HepG2 (cell line): ENCODE measurements around the gene LRP10. TPM values are rescaled to one million over a fixed set of nuclear protein-coding genes. Genes with fewer than 3 reads are reported as not detected.

Experiments
- AKNA ChIP-seq: sonication (generic); formaldehyde crosslinking; IDR thresholded peaks from 2 replicates; pipeline ENCODE4 v1.4.0; 2020; ENCODE audit warnings: missing genetic modification reagents, borderline replicate concordance
- HNF1B ChIP-seq: sonication (generic); formaldehyde crosslinking; IDR thresholded peaks from 2 replicates; pipeline ENCODE4 v1.5.1; 2020; ENCODE audit warnings: mild to moderate bottlenecking, moderate library complexity, missing genetic modification reagents
- KDM6A ChIP-seq: IDR thresholded peaks from 2 replicates; pipeline ENCODE4 v1.6.1; 2016; ENCODE audit warnings: low read depth
- MIER3 ChIP-seq: IDR thresholded peaks from 2 replicates; pipeline ENCODE4 v1.6.1; 2016; ENCODE audit warnings: missing compliant biosample characterization, borderline replicate concordance
- NPAS2 ChIP-seq: sonication (generic); formaldehyde crosslinking; IDR thresholded peaks from 2 replicates; pipeline ENCODE4 v1.8.0; 2022; ENCODE audit warnings: mild to moderate bottlenecking, missing genetic modification reagents, borderline replicate concordance
- RFX5 ChIP-seq: IDR thresholded peaks from 2 replicates; pipeline ENCODE4 v1.6.1; 2011; ENCODE audit warnings: low read depth, low read length, improper control_type of control experiment
- U2AF1 ChIP-seq: fragments of 200-400 bp; formaldehyde crosslinking; optimal IDR thresholded peaks from 2 replicates; pipeline ENCODE3; 2017; ENCODE audit warnings: mild to moderate bottlenecking, low read depth, low read length
- ZBTB21 ChIP-seq: sonication (generic); formaldehyde crosslinking; IDR thresholded peaks from 2 replicates; pipeline ENCODE4 v1.4.0; 2020; ENCODE audit warnings: missing genetic modification reagents
- ZMYM3 ChIP-seq: sonication (generic); formaldehyde crosslinking; IDR thresholded peaks from 2 replicates; pipeline ENCODE4 v1.5.1; 2020; ENCODE audit warnings: mild to moderate bottlenecking, missing genetic modification reagents
- ZNF143 ChIP-seq: sonication (generic); formaldehyde crosslinking; IDR thresholded peaks from 2 replicates; pipeline ENCODE4 v1.4.0; 2020; ENCODE audit warnings: missing genetic modification reagents
- ZNF24 ChIP-seq: fragments of 450-650 bp; IDR thresholded peaks from 2 replicates; pipeline ENCODE4 v1.6.1; 2017; ENCODE audit warnings: antibody characterized with exemption, mild to moderate bottlenecking
- ZNF883 ChIP-seq: sonication (generic); formaldehyde crosslinking; IDR thresholded peaks from 2 replicates; pipeline ENCODE4 v1.5.1; 2020; ENCODE audit warnings: mild to moderate bottlenecking, missing genetic modification reagents; ENCODE audit errors: not compliant biosample characterization
- polyA plus RNA-seq, 8 experiments: library from polyadenylated mRNA; depleted of rRNA in 3 of 8; stranded (reverse) in 7 of 8; unstranded in 1 of 8; fragments of >200 nt; fragmentation: Illumina TruSeq in 4 of 8; extraction: Trizol in 4 of 8; gene quantifications; 2 replicates each; pipeline versions ENCODE4 v1.2.1 to v1.2.3, GENCODE V29; 2011 to 2016; ENCODE audit warnings: low read depth in 4 of 8, missing spikeins in 1 of 8, mixed read lengths in 1 of 8; ENCODE audit not compliant: insufficient read depth in 1 of 8
- total RNA-seq, 5 experiments: library from RNA; depleted of rRNA; stranded (reverse); fragments of >200 nt; fragmentation: Illumina TruSeq; extraction: Trizol; gene quantifications; 2 replicates each; pipeline ENCODE4 v1.2.3, GENCODE V29; 2016; ENCODE audit warnings: low read depth in 1 of 5
- TF ChIP-seq, protein P1 (sequence below): sonication (generic); formaldehyde crosslinking; IDR thresholded peaks from one replicate; pipeline ENCODE4 v1.5.1; 2020; ENCODE audit warnings: mild to moderate bottlenecking, missing genetic modification reagents; ENCODE audit errors: not compliant biosample characterization

Gene LRP10
- total and polyA plus RNA-seq, 2 of the 13 experiments (the other 11 are each of a cell fraction or from before 2014, with no cell fraction given), result 16.9 to 45.2 TPM

DNA sequence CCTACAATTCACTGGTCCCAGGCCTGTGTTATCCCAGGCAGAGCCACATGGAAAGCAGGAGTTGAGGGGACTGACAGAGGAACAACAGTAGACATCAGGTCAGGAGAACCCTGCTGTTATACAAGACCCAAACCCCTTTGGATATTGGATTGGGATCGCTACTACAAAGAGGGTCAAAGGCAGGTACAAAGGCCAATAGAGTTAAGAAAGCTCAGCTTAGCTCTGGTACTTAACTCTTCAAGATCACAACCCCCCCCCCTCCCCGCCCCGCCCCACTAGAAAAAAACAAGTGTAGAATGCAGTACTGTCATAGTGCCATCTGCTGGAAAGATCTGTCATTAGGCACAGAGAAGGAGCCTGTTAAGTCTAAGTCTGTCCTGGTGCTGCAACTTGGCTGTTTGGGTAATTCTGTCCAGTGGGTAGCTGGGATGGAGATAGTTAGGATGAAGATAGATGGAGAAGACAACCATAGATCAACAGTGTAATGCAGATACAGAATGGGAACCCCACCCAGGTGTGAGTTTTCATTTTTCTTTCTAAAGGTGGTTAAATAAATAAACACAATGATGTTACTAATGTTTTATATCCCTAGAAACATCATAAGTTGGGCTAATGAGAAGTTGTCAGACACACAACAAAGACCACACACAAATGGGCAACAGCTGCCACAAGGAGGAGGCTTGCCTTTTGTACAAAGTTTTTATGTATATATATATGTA lies 28.7 kb downstream of the LRP10 start (continued):
- TF ChIP-seq, protein P1, sequence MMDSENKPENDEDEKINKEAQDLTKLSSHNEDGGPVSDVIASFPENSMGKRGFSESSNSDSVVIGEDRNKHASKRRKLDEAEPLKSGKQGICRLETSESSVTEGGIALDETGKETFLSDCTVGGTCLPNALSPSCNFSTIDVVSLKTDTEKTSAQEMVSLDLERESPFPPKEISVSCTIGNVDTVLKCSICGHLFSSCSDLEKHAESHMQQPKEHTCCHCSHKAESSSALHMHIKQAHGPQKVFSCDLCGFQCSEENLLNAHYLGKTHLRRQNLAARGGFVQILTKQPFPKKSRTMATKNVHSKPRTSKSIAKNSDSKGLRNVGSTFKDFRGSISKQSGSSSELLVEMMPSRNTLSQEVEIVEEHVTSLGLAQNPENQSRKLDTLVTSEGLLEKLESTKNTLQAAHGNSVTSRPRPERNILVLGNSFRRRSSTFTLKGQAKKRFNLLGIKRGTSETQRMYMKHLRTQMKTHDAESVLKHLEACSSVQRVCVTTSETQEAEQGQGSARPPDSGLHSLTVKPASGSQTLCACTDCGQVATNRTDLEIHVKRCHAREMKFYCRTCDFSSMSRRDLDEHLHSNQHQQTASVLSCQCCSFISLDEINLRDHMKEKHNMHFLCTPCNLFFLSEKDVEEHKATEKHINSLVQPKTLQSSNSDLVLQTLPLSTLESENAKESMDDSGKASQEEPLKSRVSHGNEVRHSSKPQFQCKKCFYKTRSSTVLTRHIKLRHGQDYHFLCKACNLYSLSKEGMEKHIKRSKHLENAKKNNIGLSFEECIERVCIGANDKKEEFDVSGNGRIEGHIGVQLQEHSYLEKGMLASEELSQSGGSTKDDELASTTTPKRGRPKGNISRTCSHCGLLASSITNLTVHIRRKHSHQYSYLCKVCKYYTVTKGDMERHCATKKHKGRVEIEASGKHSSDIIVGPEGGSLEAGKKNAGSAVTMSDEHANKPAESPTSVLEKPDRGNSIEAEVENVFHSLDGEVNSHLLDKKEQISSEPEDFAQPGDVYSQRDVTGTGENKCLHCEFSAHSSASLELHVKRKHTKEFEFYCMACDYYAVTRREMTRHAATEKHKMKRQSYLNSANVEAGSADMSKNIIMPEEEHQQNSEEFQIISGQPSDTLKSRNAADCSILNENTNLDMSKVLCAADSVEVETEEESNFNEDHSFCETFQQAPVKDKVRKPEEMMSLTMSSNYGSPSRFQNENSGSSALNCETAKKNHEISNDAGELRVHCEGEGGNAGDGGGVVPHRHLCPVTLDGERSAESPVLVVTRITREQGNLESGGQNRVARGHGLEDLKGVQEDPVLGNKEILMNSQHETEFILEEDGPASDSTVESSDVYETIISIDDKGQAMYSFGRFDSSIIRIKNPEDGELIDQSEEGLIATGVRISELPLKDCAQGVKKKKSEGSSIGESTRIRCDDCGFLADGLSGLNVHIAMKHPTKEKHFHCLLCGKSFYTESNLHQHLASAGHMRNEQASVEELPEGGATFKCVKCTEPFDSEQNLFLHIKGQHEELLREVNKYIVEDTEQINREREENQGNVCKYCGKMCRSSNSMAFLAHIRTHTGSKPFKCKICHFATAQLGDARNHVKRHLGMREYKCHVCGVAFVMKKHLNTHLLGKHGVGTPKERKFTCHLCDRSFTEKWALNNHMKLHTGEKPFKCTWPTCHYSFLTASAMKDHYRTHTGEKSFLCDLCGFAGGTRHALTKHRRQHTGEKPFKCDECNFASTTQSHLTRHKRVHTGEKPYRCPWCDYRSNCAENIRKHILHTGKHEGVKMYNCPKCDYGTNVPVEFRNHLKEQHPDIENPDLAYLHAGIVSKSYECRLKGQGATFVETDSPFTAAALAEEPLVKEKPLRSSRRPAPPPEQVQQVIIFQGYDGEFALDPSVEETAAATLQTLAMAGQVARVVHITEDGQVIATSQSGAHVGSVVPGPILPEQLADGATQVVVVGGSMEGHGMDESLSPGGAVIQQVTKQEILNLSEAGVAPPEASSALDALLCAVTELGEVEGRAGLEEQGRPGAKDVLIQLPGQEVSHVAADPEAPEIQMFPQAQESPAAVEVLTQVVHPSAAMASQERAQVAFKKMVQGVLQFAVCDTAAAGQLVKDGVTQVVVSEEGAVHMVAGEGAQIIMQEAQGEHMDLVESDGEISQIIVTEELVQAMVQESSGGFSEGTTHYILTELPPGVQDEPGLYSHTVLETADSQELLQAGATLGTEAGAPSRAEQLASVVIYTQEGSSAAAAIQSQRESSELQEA (CRISPR knock-in tag), result no peak
- TF ChIP-seq MIER3 (CRISPR knock-in tag) (0 out of 2 replicates have a peak, but pooled peaks have one; percentile 43), ZMYM3 (CRISPR knock-in tag) (no peak), KDM6A (CRISPR knock-in tag) (no peak), ZNF143 (CRISPR knock-in tag) (no peak), ZNF883 (CRISPR knock-in tag) (no peak), HNF1B (CRISPR knock-in tag) (no peak), ZBTB21 (CRISPR knock-in tag) (no peak), RFX5 (no peak), ZNF24 (0 out of 2 replicates have a peak, but pooled peaks have one; percentile 27), U2AF1 (no peak), NPAS2 (CRISPR knock-in tag) (no peak), AKNA (no peak)
